GM12872 (cell line): ENCODE measurements around the gene IFT25.
A peak's percentile ranks its signal among the peaks of the same experiment; 100 is the strongest.

ENCODE experiments used
- CTCF ChIP-seq: IDR thresholded peaks from 3 replicates; pipeline ENCODE4 v1.5.1; 2011; ENCODE audit warnings: low read depth, mild to moderate bottlenecking, low read length, moderate library complexity; ENCODE audit not compliant: insufficient read depth

Gene IFT25

GRCh38 chr1:53964109-53964508 lies 18.6 kb upstream of the IFT25 start:
- TF ChIP-seq CTCF = no peak

- no peak for TF ChIP-seq CTCF
These were observed 18.0 kb upstream of the IFT25 start for GRCh38 chr1:53963460-53963859.

GRCh38 chr1:53962395-53962794 lies 16.9 kb upstream of the IFT25 start:
- no peak for TF ChIP-seq CTCF

- peak; percentile 55; the same call in 2 of the 3 replicates for TF ChIP-seq CTCF
These were observed 14.3 kb upstream of the IFT25 start for GRCh38 chr1:53959664-53960250.

- no peak for TF ChIP-seq CTCF
These were observed 11.8 kb upstream of the IFT25 start for GRCh38 chr1:53957194-53957818.

- TF ChIP-seq CTCF = no peak
These were observed 11.0 kb upstream of the IFT25 start for GRCh38 chr1:53956308-53957168.

- TF ChIP-seq CTCF = no peak
These were observed 8.6 kb upstream of the IFT25 start for GRCh38 chr1:53954128-53954527.
